Measurements from ENCODE around the gene HNF1B. TPM values are rescaled to one million over a fixed set of nuclear protein-coding genes. Genes with fewer than 3 reads are reported as not detected.
A peak's percentile ranks its signal among the peaks of the same experiment; 100 is the strongest.

Gene HNF1B
- total and polyA plus RNA-seq, 4 donors: 1.6 to 5.7 (median 4.5) TPM

DNA sequence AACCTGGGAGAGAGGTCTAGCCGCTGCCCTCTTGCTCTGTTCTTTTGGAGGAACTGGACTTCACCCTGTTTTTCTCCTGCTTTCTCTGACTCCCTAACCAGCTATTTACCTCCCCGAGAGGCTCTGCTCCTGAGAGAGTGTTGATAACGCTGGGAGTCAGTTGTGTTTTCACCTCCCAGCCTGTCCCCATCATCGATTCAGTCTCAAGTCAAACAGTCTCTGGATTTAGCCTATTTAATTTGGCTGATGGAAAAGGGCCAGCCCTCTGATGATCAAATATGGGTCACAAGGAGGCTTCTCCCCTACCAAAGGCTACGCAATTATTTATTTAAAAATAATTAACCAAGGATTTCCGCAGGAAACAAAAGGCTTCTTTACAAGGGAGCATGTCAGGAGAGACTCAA lies 31.8 kb downstream of the HNF1B start:
- TF ChIP-seq YY1 (IDR thresholded peaks at IDR 0.05): peak; percentile 85
- peak; percentile 50 for TF ChIP-seq FOXA1 (IDR thresholded peaks at IDR 0.05)
- peak; percentile 72 for TF ChIP-seq HNF4G (IDR thresholded peaks at IDR 0.05)
- TF ChIP-seq FOXA2 (IDR thresholded peaks at IDR 0.05): peak; percentile 77
- TF ChIP-seq RAD21 (IDR thresholded peaks at IDR 0.05): peak; percentile 49 to 59
- peak; percentile 16 for TF ChIP-seq NR2F2 (IDR thresholded peaks at IDR 0.05)
- peak; percentile 79 to 91 for TF ChIP-seq JUND (IDR thresholded peaks at IDR 0.05)
- TF ChIP-seq, protein P1, sequence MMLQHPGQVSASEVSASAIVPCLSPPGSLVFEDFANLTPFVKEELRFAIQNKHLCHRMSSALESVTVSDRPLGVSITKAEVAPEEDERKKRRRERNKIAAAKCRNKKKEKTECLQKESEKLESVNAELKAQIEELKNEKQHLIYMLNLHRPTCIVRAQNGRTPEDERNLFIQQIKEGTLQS (IDR thresholded peaks at IDR 0.05): peak; percentile 64
- peak; percentile 76 for TF ChIP-seq TAF1 (conservative IDR thresholded peaks at IDR 0.05)
- TF ChIP-seq, protein P2, sequence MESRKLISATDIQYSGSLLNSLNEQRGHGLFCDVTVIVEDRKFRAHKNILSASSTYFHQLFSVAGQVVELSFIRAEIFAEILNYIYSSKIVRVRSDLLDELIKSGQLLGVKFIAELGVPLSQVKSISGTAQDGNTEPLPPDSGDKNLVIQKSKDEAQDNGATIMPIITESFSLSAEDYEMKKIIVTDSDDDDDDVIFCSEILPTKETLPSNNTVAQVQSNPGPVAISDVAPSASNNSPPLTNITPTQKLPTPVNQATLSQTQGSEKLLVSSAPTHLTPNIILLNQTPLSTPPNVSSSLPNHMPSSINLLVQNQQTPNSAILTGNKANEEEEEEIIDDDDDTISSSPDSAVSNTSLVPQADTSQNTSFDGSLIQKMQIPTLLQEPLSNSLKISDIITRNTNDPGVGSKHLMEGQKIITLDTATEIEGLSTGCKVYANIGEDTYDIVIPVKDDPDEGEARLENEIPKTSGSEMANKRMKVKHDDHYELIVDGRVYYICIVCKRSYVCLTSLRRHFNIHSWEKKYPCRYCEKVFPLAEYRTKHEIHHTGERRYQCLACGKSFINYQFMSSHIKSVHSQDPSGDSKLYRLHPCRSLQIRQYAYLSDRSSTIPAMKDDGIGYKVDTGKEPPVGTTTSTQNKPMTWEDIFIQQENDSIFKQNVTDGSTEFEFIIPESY (IDR thresholded peaks at IDR 0.05): peak; percentile 61
- TF ChIP-seq GABPA (IDR thresholded peaks at IDR 0.05 in 1 of 2, conservative IDR thresholded peaks at IDR 0.05 in 1 of 2): peak in 1 of 2 donors; percentile 53
- TF ChIP-seq, protein P3, sequence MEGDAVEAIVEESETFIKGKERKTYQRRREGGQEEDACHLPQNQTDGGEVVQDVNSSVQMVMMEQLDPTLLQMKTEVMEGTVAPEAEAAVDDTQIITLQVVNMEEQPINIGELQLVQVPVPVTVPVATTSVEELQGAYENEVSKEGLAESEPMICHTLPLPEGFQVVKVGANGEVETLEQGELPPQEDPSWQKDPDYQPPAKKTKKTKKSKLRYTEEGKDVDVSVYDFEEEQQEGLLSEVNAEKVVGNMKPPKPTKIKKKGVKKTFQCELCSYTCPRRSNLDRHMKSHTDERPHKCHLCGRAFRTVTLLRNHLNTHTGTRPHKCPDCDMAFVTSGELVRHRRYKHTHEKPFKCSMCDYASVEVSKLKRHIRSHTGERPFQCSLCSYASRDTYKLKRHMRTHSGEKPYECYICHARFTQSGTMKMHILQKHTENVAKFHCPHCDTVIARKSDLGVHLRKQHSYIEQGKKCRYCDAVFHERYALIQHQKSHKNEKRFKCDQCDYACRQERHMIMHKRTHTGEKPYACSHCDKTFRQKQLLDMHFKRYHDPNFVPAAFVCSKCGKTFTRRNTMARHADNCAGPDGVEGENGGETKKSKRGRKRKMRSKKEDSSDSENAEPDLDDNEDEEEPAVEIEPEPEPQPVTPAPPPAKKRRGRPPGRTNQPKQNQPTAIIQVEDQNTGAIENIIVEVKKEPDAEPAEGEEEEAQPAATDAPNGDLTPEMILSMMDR (IDR thresholded peaks at IDR 0.05; ENCODE audit: low read depth, low read length, missing input control): no peak
- peak; percentile 85 to 92 for TF ChIP-seq RXRA (IDR thresholded peaks at IDR 0.05)
- TF ChIP-seq HNF4A (conservative IDR thresholded peaks at IDR 0.05): peak; percentile 88 to 92
- peak in 1 of 2 donors; percentile 52 for TF ChIP-seq EGR1 (IDR thresholded peaks at IDR 0.05; ENCODE audit: low read depth in 2 of 2)
- TF ChIP-seq, protein P4, sequence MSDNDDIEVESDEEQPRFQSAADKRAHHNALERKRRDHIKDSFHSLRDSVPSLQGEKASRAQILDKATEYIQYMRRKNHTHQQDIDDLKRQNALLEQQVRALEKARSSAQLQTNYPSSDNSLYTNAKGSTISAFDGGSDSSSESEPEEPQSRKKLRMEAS (IDR thresholded peaks at IDR 0.05): peak; percentile 89
- TF ChIP-seq SP1 (IDR thresholded peaks at IDR 0.05): peak; percentile 83
- TF ChIP-seq, protein P5, sequence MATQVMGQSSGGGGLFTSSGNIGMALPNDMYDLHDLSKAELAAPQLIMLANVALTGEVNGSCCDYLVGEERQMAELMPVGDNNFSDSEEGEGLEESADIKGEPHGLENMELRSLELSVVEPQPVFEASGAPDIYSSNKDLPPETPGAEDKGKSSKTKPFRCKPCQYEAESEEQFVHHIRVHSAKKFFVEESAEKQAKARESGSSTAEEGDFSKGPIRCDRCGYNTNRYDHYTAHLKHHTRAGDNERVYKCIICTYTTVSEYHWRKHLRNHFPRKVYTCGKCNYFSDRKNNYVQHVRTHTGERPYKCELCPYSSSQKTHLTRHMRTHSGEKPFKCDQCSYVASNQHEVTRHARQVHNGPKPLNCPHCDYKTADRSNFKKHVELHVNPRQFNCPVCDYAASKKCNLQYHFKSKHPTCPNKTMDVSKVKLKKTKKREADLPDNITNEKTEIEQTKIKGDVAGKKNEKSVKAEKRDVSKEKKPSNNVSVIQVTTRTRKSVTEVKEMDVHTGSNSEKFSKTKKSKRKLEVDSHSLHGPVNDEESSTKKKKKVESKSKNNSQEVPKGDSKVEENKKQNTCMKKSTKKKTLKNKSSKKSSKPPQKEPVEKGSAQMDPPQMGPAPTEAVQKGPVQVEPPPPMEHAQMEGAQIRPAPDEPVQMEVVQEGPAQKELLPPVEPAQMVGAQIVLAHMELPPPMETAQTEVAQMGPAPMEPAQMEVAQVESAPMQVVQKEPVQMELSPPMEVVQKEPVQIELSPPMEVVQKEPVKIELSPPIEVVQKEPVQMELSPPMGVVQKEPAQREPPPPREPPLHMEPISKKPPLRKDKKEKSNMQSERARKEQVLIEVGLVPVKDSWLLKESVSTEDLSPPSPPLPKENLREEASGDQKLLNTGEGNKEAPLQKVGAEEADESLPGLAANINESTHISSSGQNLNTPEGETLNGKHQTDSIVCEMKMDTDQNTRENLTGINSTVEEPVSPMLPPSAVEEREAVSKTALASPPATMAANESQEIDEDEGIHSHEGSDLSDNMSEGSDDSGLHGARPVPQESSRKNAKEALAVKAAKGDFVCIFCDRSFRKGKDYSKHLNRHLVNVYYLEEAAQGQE (IDR thresholded peaks at IDR 0.05): peak; percentile 79
- Histone ChIP-seq H3K27ac (ENCODE audit: low read depth in 1 of 2, low read length in 2 of 2) (peak overlapping the region; percentile 77 to 86), H3K4me3 (ENCODE audit: low read depth in 1 of 3, low read length in 3 of 3) (no peak overlapping the region), H3K9ac (ENCODE audit: low read depth in 1 of 2, low read length in 2 of 2) (peak overlapping the region in 1 of 2 donors; percentile 21), H3K9me3 (ENCODE audit: control insufficient read depth in 4 of 4, low read length in 3 of 4) (no peaks in the 10 kb centered on the region), H3K36me3 (ENCODE audit: control insufficient read depth in 4 of 4, insufficient read depth in 3 of 4, low read depth in 1 of 4, low read length in 3 of 4) (no peaks in the 10 kb centered on the region), H3K27me3 (ENCODE audit: control insufficient read depth in 4 of 4, insufficient read depth in 4 of 4, low read length in 3 of 4) (no peaks in the 10 kb centered on the region), H3K4me1 (ENCODE audit: control insufficient read depth in 4 of 4, insufficient read depth in 4 of 4, low read length in 3 of 4) (peaks cover 15 to 70% (median 45%) of the 10 kb centered on the region in 4 donors)
- no peak for DNase-seq (ENCODE audit: low spot score)
- WGBS: 25% methylated on average over 6 of the region's 6 CpGs
